H9 (cell line): ENCODE data around the gene ZBTB43. TPM values are rescaled to one million over a fixed set of nuclear protein-coding genes. Genes with fewer than 3 reads are reported as not detected.

Experiments
- DNase-seq: peaks from one replicate; pipeline ENCODE4 v3.0.0-alpha.2; 2017
- H2AFZ ChIP-seq: one replicate; pipeline ENCODE4 v1.6.1; 2013; ENCODE audit warnings: mild to moderate bottlenecking, low read length, control low read depth, moderate library complexity
- H2AK5ac ChIP-seq: 2 replicates; pipeline ENCODE4 v1.6.1; 2013; ENCODE audit warnings: low read length, control low read depth, mixed read lengths; ENCODE audit not compliant: insufficient read length
- H2BK120ac ChIP-seq: one replicate; pipeline ENCODE4 v1.6.1; 2013; ENCODE audit warnings: low read depth, mild to moderate bottlenecking, low read length, control low read depth, inconsistent platforms; ENCODE audit not compliant: poor library complexity, severe bottlenecking
- H2BK12ac ChIP-seq: 2 replicates; pipeline ENCODE4 v1.6.1; 2013; ENCODE audit warnings: low read length, control low read depth, mixed read lengths, low read depth; ENCODE audit not compliant: insufficient read length
- H2BK15ac ChIP-seq: 2 replicates; pipeline ENCODE4 v1.6.1; 2013; ENCODE audit warnings: low read depth, low read length, control low read depth
- H2BK20ac ChIP-seq: one replicate; pipeline ENCODE4 v1.6.1; 2013; ENCODE audit warnings: low read depth, mild to moderate bottlenecking, low read length, control low read depth, inconsistent platforms; ENCODE audit not compliant: poor library complexity, severe bottlenecking
- H2BK5ac ChIP-seq: 2 replicates; pipeline ENCODE4 v1.6.1; 2013; ENCODE audit warnings: low read length, control low read depth, mixed read lengths; ENCODE audit not compliant: insufficient read length
- H3K14ac ChIP-seq: 2 replicates; pipeline ENCODE4 v1.6.1; 2013; ENCODE audit warnings: low read length, control low read depth; ENCODE audit not compliant: insufficient read depth
- H3K18ac ChIP-seq: 2 replicates; pipeline ENCODE4 v1.6.1; 2013; ENCODE audit warnings: low read depth, mild to moderate bottlenecking, mixed read lengths, low read length, control low read depth; ENCODE audit not compliant: insufficient read length
- H3K23ac ChIP-seq: 2 replicates; pipeline ENCODE4 v1.6.1; 2013; ENCODE audit warnings: low read length, control low read depth, mixed read lengths, low read depth; ENCODE audit not compliant: insufficient read length
- H3K23me2 ChIP-seq: 2 replicates; pipeline ENCODE4 v1.6.1; 2013; ENCODE audit warnings: low read depth, mild to moderate bottlenecking, mixed read lengths, low read length, control low read depth; ENCODE audit not compliant: insufficient read length, poor library complexity, severe bottlenecking
- H3K27ac ChIP-seq: 2 replicates; pipeline ENCODE4 v1.5.1; 2013; ENCODE audit warnings: low read length, control low read depth, mixed read lengths, low read depth; ENCODE audit not compliant: insufficient read length
- H3K27me3 ChIP-seq: 2 replicates; pipeline ENCODE4 v1.6.1; 2013; ENCODE audit warnings: low read length, control low read depth, inconsistent platforms; ENCODE audit not compliant: insufficient read depth
- H3K4ac ChIP-seq: 2 replicates; pipeline ENCODE4 v1.6.1; 2013; ENCODE audit warnings: low read depth, mild to moderate bottlenecking, control low read depth, inconsistent platforms, low read length, moderate library complexity
- H3K4me1 ChIP-seq: 2 replicates; pipeline ENCODE4 v1.6.1; 2013; ENCODE audit warnings: low read length, control low read depth, inconsistent platforms; ENCODE audit not compliant: insufficient read depth
- H3K4me2 ChIP-seq: 2 replicates; pipeline ENCODE4 v1.6.1; 2013; ENCODE audit warnings: low read length, control low read depth, mixed read lengths; ENCODE audit not compliant: insufficient read length, insufficient read depth
- H3K56ac ChIP-seq: 2 replicates; pipeline ENCODE4 v1.6.1; 2013; ENCODE audit warnings: low read depth, mild to moderate bottlenecking, mixed read lengths, low read length, control low read depth; ENCODE audit not compliant: insufficient read length
- H3K79me1 ChIP-seq: 2 replicates; pipeline ENCODE4 v1.6.1; 2013; ENCODE audit warnings: low read depth, mild to moderate bottlenecking, moderate library complexity, low read length, control low read depth, inconsistent platforms; ENCODE audit not compliant: insufficient read depth, poor library complexity, severe bottlenecking
- H3K79me2 ChIP-seq: 2 replicates; pipeline ENCODE4 v1.6.1; 2013; ENCODE audit warnings: low read length, control low read depth, inconsistent platforms; ENCODE audit not compliant: insufficient read depth
- H3K9ac ChIP-seq: 2 replicates; pipeline ENCODE4 v1.6.1; 2013; ENCODE audit warnings: low read length, control low read depth, mixed read lengths; ENCODE audit not compliant: insufficient read length; ENCODE audit errors: extremely low read depth
- H3K9me3 ChIP-seq: one replicate; pipeline ENCODE4 v1.6.1; 2013; ENCODE audit warnings: low read depth, low read length, inconsistent platforms; ENCODE audit not compliant: control insufficient read depth
- H3T11ph ChIP-seq: one replicate; pipeline ENCODE4 v1.6.1; 2013; ENCODE audit warnings: mild to moderate bottlenecking, low read length, control low read depth, inconsistent platforms
- H4K20me1 ChIP-seq: one replicate; pipeline ENCODE4 v1.6.1; 2013; ENCODE audit not compliant: control insufficient read depth, insufficient read length, insufficient read depth
- H4K5ac ChIP-seq: 2 replicates; pipeline ENCODE4 v1.6.1; 2013; ENCODE audit warnings: low read depth, mild to moderate bottlenecking, mixed read lengths, low read length, control low read depth; ENCODE audit not compliant: insufficient read length
- H4K8ac ChIP-seq: replicated peaks from 2 replicates; pipeline ENCODE4 v1.6.1; 2013; ENCODE audit warnings: low read length, control low read depth, mixed read lengths, low read depth; ENCODE audit not compliant: insufficient read length
- H4K91ac ChIP-seq: 2 replicates; pipeline ENCODE4 v1.6.1; 2013; ENCODE audit warnings: low read depth, mild to moderate bottlenecking, moderate library complexity, mixed read lengths, low read length, control low read depth; ENCODE audit not compliant: insufficient read length
- H3K27ac Mint-ChIP-seq, 3 experiments: 2 replicates in 2 of 3; 3 replicates in 1 of 3; pipeline ENCODE4 v1.8.0; 2020 to 2021; ENCODE audit warnings: mixed read lengths in 3 of 3, mild to moderate bottlenecking in 1 of 3, moderate library complexity in 1 of 3
- H3K27me3 Mint-ChIP-seq: 2 replicates; pipeline ENCODE4 v1.8.0; 2021; ENCODE audit warnings: low read depth, mild to moderate bottlenecking, moderate library complexity, mixed read lengths
- H3K36me3 Mint-ChIP-seq, 3 experiments: 2 replicates in 2 of 3; 3 replicates in 1 of 3; pipeline ENCODE4 v1.8.0; 2020 to 2021; ENCODE audit warnings: low read depth in 3 of 3, mixed read lengths in 3 of 3; ENCODE audit not compliant: insufficient read depth in 1 of 3
- H3K4me1 Mint-ChIP-seq, 2 experiments: 2 replicates each; pipeline ENCODE4 v1.8.0; 2020; ENCODE audit warnings: mixed read lengths in 2 of 2
- H3K4me3 Mint-ChIP-seq, 2 experiments: 2 replicates in 1 of 2; 3 replicates in 1 of 2; pipeline ENCODE4 v1.8.0; 2020 to 2021; ENCODE audit warnings: mild to moderate bottlenecking in 2 of 2, mixed read lengths in 2 of 2, moderate library complexity in 1 of 2
- H3K9me3 Mint-ChIP-seq, 2 experiments: 2 replicates in 1 of 2; 3 replicates in 1 of 2; pipeline ENCODE4 v1.8.0; 2020; ENCODE audit warnings: mild to moderate bottlenecking in 2 of 2, mixed read lengths in 2 of 2, moderate library complexity in 1 of 2
- CTCF ChIP-seq: fragments of 200-600 bp; sonication (generic); conservative IDR thresholded peaks from 3 replicates; pipeline ENCODE4 v1.8.0; 2021; ENCODE audit warnings: antibody characterized with exemption, mild to moderate bottlenecking
- WGBS: extraction: QIAGEN DNeasy Blood & Tissue Kit; methylation state at CpG from one replicate; pipeline ENCODE4 v1.1.7; 2013; ENCODE audit warnings: missing lambda C conversion rate, low lambda C conversion rate, mixed read lengths; ENCODE audit not compliant: insufficient read length; ENCODE audit errors: extremely low coverage; 5-methylcytosine and 5-hydroxymethylcytosine counted together
- total RNA-seq: library from RNA; stranded (reverse); gene quantifications from 2 replicates; pipeline ENCODE4 v1.2.1, GENCODE V29; 2021

The ZBTB43 gene
- total RNA-seq, 1 experiment from 2014 or later = 15.7 TPM

GRCh38 chr9:126880947-126881332, 76.1 kb downstream of the ZBTB43 start:
- no peak overlapping the region for H3K27ac Mint-ChIP-seq

More at GRCh38 chr9:126880947-126881332, 76.1 kb downstream of the ZBTB43 start:
- DNase-seq = no peak
- H3K14ac ChIP-seq = no peak overlapping the region
- H3T11ph ChIP-seq = no peak overlapping the region
- peaks cover 2% of the 10 kb centered on the region for H3K79me1 ChIP-seq
- H3K4me3 Mint-ChIP-seq = no peak overlapping the region
- no peak overlapping the region for H3K27ac ChIP-seq
- no peaks in the 10 kb centered on the region; the same call in 1 of the 2 replicates for H3K27me3 Mint-ChIP-seq
- no peak overlapping the region for H2BK5ac ChIP-seq
- no peak overlapping the region for H3K4me2 ChIP-seq
- no peak overlapping the region for H3K56ac ChIP-seq
- peaks cover 3 to 4% of the 10 kb centered on the region in 2 experiments for H3K9me3 Mint-ChIP-seq
- no peak overlapping the region for H4K8ac ChIP-seq
- no peak overlapping the region for H2BK15ac ChIP-seq
- no peak overlapping the region for H3K23ac ChIP-seq
- no peak overlapping the region for H4K5ac ChIP-seq
- WGBS = no CpG with 5 or more reads among the region's 6 CpGs
- H3K9me3 ChIP-seq = no peaks in the 10 kb centered on the region
- H3K4ac ChIP-seq = no peak overlapping the region
- no peaks in the 10 kb centered on the region for H3K4me1 ChIP-seq
- H3K36me3 Mint-ChIP-seq = peaks cover 15 to 23% (median 22%) of the 10 kb centered on the region in 3 experiments
- H3K79me2 ChIP-seq = no peaks in the 10 kb centered on the region
- H2BK20ac ChIP-seq = no peak overlapping the region
- no peak overlapping the region for H3K9ac ChIP-seq
- H3K23me2 ChIP-seq = no peaks in the 10 kb centered on the region
- no peaks in the 10 kb centered on the region for H3K27me3 ChIP-seq
- H3K4me1 Mint-ChIP-seq = peaks cover 3 to 13% of the 10 kb centered on the region in 2 experiments
- no peak overlapping the region for H4K91ac ChIP-seq
- no peak overlapping the region for H2AFZ ChIP-seq
- H2BK120ac ChIP-seq = no peak overlapping the region
- H3K18ac ChIP-seq = no peak overlapping the region
- H2BK12ac ChIP-seq = no peak overlapping the region
- no peak overlapping the region for H2AK5ac ChIP-seq
- H4K20me1 ChIP-seq = no peaks in the 10 kb centered on the region
- TF ChIP-seq CTCF = no peak
